Measurements from ENCODE around the gene HACD3.

DNA sequence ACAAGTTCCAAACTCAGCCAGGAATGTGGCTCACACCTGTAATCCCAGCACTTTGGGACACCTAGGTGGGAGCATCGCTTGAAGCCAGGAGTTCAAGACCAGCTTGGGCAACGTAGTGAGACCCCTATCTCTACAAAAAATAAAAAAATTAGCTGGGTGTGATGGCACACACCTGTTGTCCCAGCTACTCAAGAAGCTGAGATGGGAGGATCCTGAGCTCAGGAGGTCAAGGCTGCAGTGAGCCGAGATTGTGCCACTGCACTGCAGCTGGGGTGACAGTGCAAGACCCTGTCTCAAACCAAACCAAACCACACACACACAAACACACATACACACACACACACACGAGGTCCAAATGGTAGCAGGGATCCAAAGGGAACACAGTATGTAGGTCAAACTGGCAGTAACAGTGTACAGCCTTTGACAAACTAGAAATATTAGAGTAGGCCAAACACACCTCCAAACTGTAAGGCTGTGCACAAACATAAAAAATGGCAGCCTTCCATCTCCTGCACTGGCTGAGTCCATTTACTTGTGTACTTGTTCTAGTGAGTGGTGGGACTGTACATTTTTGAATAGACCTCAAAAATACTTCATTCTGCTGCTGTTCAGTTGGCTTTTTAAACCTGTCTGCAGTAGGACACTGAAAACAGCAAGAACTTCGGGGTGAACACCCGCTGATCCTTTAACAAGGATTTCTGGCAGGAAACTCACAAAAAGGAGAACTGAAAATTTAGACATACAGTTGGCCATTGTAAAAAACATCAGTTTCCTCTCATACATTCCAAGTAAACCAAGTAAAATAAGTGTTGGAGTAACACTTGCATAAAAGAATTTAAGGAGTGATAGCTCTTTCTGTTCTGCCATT lies 47.1 kb downstream of the HACD3 start:
- TF ChIP-seq, protein P1, sequence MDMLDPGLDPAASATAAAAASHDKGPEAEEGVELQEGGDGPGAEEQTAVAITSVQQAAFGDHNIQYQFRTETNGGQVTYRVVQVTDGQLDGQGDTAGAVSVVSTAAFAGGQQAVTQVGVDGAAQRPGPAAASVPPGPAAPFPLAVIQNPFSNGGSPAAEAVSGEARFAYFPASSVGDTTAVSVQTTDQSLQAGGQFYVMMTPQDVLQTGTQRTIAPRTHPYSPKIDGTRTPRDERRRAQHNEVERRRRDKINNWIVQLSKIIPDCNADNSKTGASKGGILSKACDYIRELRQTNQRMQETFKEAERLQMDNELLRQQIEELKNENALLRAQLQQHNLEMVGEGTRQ (IDR thresholded peaks at IDR 0.05; ENCODE audit: borderline replicate concordance, low read depth, low read length) = no peak
- TF ChIP-seq, protein P2, sequence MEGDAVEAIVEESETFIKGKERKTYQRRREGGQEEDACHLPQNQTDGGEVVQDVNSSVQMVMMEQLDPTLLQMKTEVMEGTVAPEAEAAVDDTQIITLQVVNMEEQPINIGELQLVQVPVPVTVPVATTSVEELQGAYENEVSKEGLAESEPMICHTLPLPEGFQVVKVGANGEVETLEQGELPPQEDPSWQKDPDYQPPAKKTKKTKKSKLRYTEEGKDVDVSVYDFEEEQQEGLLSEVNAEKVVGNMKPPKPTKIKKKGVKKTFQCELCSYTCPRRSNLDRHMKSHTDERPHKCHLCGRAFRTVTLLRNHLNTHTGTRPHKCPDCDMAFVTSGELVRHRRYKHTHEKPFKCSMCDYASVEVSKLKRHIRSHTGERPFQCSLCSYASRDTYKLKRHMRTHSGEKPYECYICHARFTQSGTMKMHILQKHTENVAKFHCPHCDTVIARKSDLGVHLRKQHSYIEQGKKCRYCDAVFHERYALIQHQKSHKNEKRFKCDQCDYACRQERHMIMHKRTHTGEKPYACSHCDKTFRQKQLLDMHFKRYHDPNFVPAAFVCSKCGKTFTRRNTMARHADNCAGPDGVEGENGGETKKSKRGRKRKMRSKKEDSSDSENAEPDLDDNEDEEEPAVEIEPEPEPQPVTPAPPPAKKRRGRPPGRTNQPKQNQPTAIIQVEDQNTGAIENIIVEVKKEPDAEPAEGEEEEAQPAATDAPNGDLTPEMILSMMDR (IDR thresholded peaks at IDR 0.05) = no peak
- TF ChIP-seq JUND (IDR thresholded peaks at IDR 0.05) = no peak
- no peak for TF ChIP-seq RCOR1 (IDR thresholded peaks at IDR 0.05; ENCODE audit: low read length)
- TF ChIP-seq FOXJ3 (CRISPR knock-in tag; IDR thresholded peaks at IDR 0.05) = no peak
- TF ChIP-seq SMC3 (IDR thresholded peaks at IDR 0.05; ENCODE audit: low read depth, low read length) = no peak
- TF ChIP-seq, protein P3, sequence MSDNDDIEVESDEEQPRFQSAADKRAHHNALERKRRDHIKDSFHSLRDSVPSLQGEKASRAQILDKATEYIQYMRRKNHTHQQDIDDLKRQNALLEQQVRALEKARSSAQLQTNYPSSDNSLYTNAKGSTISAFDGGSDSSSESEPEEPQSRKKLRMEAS (IDR thresholded peaks at IDR 0.05; ENCODE audit: low read depth) = no peak
- no peak for TF ChIP-seq EP300 (IDR thresholded peaks at IDR 0.05; ENCODE audit: borderline replicate concordance in 1 of 2, low read depth in 1 of 2, low read length in 1 of 2)
- no peak for TF ChIP-seq RAD21 (IDR thresholded peaks at IDR 0.05; ENCODE audit: low read length)
- no peak for TF ChIP-seq TAF1 (IDR thresholded peaks at IDR 0.05; ENCODE audit: borderline replicate concordance, low read depth, low read length)
- no peak for TF ChIP-seq YY1 (IDR thresholded peaks at IDR 0.05; ENCODE audit: low read depth)
- TF ChIP-seq SIN3A (IDR thresholded peaks at IDR 0.05; ENCODE audit: borderline replicate concordance, low read depth, low read length) = no peak
- TF ChIP-seq RXRA (IDR thresholded peaks at IDR 0.05; ENCODE audit: borderline replicate concordance, low read depth) = no peak

Measured in SK-N-SH (cell line).